Activated CD4-positive, alpha-beta T cell treated with anti-CD3 and anti-CD28 coated beads for 1 hour (primary cell): ENCODE measurements around the gene FMO5.
"Not testable (repeated sequence)": the region's sequence is repeated elsewhere in the genome, so short reads cannot be mapped to it uniquely, and the experiment has no call there.

Source experiments
- DNase-seq: peaks from one replicate; pipeline ENCODE4 v3.0.0-alpha.2; 2020

Gene FMO5

GRCh38 chr1:147204080-147204479 lies 21.1 kb downstream of the FMO5 start:
- no peak for DNase-seq

- DNase-seq = no peak
These were observed 22.6 kb downstream of the FMO5 start for GRCh38 chr1:147202576-147202975.

GRCh38 chr1:147201786-147202185 lies 23.4 kb downstream of the FMO5 start:
- no peak for DNase-seq

- no peak for DNase-seq
These were observed 23.9 kb downstream of the FMO5 start for GRCh38 chr1:147201276-147201675.

GRCh38 chr1:147197324-147197723 lies 27.8 kb downstream of the FMO5 start:
- not testable (repeated sequence) for DNase-seq

GRCh38 chr1:147189514-147189913 lies 35.6 kb downstream of the FMO5 start:
- no peak for DNase-seq

- no peak for DNase-seq
These were observed 39.7 kb downstream of the FMO5 start for GRCh38 chr1:147185432-147185831.

GRCh38 chr1:147177611-147178380 lies 47.3 kb downstream of the FMO5 start:
- no peak for DNase-seq

GRCh38 chr1:147172168-147173016 lies 52.7 kb downstream of the FMO5 start, which contains the start of gene PRKAB2:
PRKAB2 (minus strand) TSS chr1:147172470; CDS start chr1:147172144, 326 bp downstream.
- DNase-seq = peak; percentile 85

- no peak for DNase-seq
These were observed 53.6 kb downstream of the FMO5 start for GRCh38 chr1:147171399-147172167.

GRCh38 chr1:147169840-147170674 lies 55.1 kb downstream of the FMO5 start:
- DNase-seq = no peak

- DNase-seq = no peak
These were observed 56.0 kb downstream of the FMO5 start for GRCh38 chr1:147169171-147169570.

- no peak for DNase-seq
These were observed 56.5 kb downstream of the FMO5 start for GRCh38 chr1:147168626-147169058.

GRCh38 chr1:147167365-147167764 lies 57.8 kb downstream of the FMO5 start:
- DNase-seq = no peak

GRCh38 chr1:147163019-147163418 lies 62.1 kb downstream of the FMO5 start:
- no peak for DNase-seq

GRCh38 chr1:147162093-147162492 lies 63.0 kb downstream of the FMO5 start:
- no peak for DNase-seq

- not testable (repeated sequence) for DNase-seq
These were observed 68.0 kb downstream of the FMO5 start for GRCh38 chr1:147157116-147157515.

GRCh38 chr1:147156642-147157041 lies 68.5 kb downstream of the FMO5 start:
- no peak for DNase-seq

- no peak for DNase-seq
These were observed 72.4 kb downstream of the FMO5 start for GRCh38 chr1:147152772-147153171.

GRCh38 chr1:147151244-147151643 lies 73.9 kb downstream of the FMO5 start:
- DNase-seq = no peak

- no peak for DNase-seq
These were observed 82.3 kb downstream of the FMO5 start for GRCh38 chr1:147142886-147143285.
